Uterus (tissue), 2 donors: ENCODE measurements around the gene MYH14.

Experiments used
- POLR2A ChIP-seq, 2 donors: fragments of 450-650 bp; IDR thresholded peaks; one replicate each; pipeline ENCODE4 v1.6.1; 2016; ENCODE audit warnings: antibody characterized with exemption in 2 of 2, mild to moderate bottlenecking in 1 of 2, moderate library complexity in 1 of 2
- TF ChIP-seq, protein P1 (sequence below), 4 experiments: fragments of 200-600 bp in 2 of 4; fragments of 450-650 bp in 2 of 4; sonication (generic) in 2 of 4; IDR thresholded peaks; one replicate each; pipeline ENCODE4 v1.5.1; 2016 to 2019; ENCODE audit warnings: antibody characterized with exemption in 4 of 4, mild to moderate bottlenecking in 2 of 4, moderate library complexity in 1 of 4

- TF ChIP-seq, protein P1, sequence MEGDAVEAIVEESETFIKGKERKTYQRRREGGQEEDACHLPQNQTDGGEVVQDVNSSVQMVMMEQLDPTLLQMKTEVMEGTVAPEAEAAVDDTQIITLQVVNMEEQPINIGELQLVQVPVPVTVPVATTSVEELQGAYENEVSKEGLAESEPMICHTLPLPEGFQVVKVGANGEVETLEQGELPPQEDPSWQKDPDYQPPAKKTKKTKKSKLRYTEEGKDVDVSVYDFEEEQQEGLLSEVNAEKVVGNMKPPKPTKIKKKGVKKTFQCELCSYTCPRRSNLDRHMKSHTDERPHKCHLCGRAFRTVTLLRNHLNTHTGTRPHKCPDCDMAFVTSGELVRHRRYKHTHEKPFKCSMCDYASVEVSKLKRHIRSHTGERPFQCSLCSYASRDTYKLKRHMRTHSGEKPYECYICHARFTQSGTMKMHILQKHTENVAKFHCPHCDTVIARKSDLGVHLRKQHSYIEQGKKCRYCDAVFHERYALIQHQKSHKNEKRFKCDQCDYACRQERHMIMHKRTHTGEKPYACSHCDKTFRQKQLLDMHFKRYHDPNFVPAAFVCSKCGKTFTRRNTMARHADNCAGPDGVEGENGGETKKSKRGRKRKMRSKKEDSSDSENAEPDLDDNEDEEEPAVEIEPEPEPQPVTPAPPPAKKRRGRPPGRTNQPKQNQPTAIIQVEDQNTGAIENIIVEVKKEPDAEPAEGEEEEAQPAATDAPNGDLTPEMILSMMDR (IDR thresholded peaks at IDR 0.05), result no peak
- TF ChIP-seq POLR2A (IDR thresholded peaks at IDR 0.05), result no peak
Measured at GRCh38 chr19:50300051-50300450, 96.6 kb downstream of the MYH14 start.
